Calu3 (cell line): Measurements from ENCODE around the gene LRP5. TPM values are rescaled to one million over a fixed set of nuclear protein-coding genes. Genes with fewer than 3 reads are reported as not detected.

Experiments
- BruUV-seq: library from RNA; stranded (reverse); fragments of 400-500 nt; replicated peaks from 2 replicates; lab custom pipeline; 2021; lab: Mats Ljungman, UMichigan
- CTCF ChIA-PET: fragments of 300-600 bp; sonication (Branson Sonifier 250); formaldehyde crosslinking; loops from one replicate; lab custom pipeline; 2022; ENCODE audit warnings: antibody characterized with exemption; lab: Charles Lee
- DNase-seq: peaks from one replicate; pipeline ENCODE4 v3.0.0; 2022
- H3K27ac Mint-ChIP-seq: one replicate; pipeline ENCODE4 v1.8.0; 2022; ENCODE audit warnings: mixed read lengths; ENCODE audit not compliant: unreplicated experiment
- H3K27me3 Mint-ChIP-seq: one replicate; pipeline ENCODE4 v1.8.0; 2022; ENCODE audit warnings: mixed read lengths; ENCODE audit not compliant: unreplicated experiment
- H3K36me3 Mint-ChIP-seq: one replicate; pipeline ENCODE4 v1.8.0; 2022; ENCODE audit warnings: mild to moderate bottlenecking, moderate library complexity, mixed read lengths; ENCODE audit not compliant: insufficient read depth, unreplicated experiment
- H3K4me1 Mint-ChIP-seq: one replicate; pipeline ENCODE4 v1.8.0; 2022; ENCODE audit warnings: mild to moderate bottlenecking, low read depth, mixed read lengths; ENCODE audit not compliant: unreplicated experiment
- H3K4me3 Mint-ChIP-seq: one replicate; pipeline ENCODE4 v1.8.0; 2022; ENCODE audit warnings: mild to moderate bottlenecking, low read depth, moderate library complexity, mixed read lengths; ENCODE audit not compliant: unreplicated experiment
- H3K9me3 Mint-ChIP-seq: one replicate; pipeline ENCODE4 v1.8.0; 2022; ENCODE audit warnings: low read depth, mixed read lengths; ENCODE audit not compliant: unreplicated experiment
- CTCF ChIP-seq: fragments of 200-600 bp; IDR thresholded peaks from one replicate; pipeline ENCODE4 v1.8.0; 2022; ENCODE audit warnings: antibody characterized with exemption; ENCODE audit not compliant: unreplicated experiment
- intact Hi-C: fragments of 100-400 bp; cut with micrococcal nuclease; formaldehyde crosslinking; loops from one replicate; pipeline ENCODE4 v1.10.0; 2022; ENCODE audit not compliant: unreplicated experiment
- total RNA-seq: library from RNA; stranded (reverse); gene quantifications from 2 replicates; pipeline ENCODE4 v1.2.3, GENCODE V29; 2022

The LRP5 gene
- total RNA-seq, 1 experiment from 2014 or later, result 82.0 TPM

- Mint-ChIP-seq H3K27me3 (no peaks in the 10 kb centered on the region), H3K27ac (no peak overlapping the region), H3K4me3 (no peak overlapping the region), H3K4me1 (peaks cover 32% of the 10 kb centered on the region), H3K36me3 (peaks cover 13% of the 10 kb centered on the region), H3K9me3 (no peaks in the 10 kb centered on the region)
- DNase-seq, result no peak
- intact Hi-C loops, result no loop called here
- CTCF ChIA-PET, result no interaction called here
- no TSS peak for BruUV-seq
- no peak for TF ChIP-seq CTCF
These were observed 33.5 kb downstream of the LRP5 start for GRCh38 chr11:68345776-68346461.

GRCh38 chr11:68346462-68346790, 34.0 kb downstream of the LRP5 start:
- no peak for DNase-seq
- peaks cover 28% of the 10 kb centered on the region for H3K4me1 Mint-ChIP-seq
- H3K27me3 Mint-ChIP-seq, result no peaks in the 10 kb centered on the region
- CTCF ChIA-PET, result no interaction called here
- TF ChIP-seq CTCF, result no peak
- H3K27ac Mint-ChIP-seq, result no peak overlapping the region
- no peak overlapping the region for H3K4me3 Mint-ChIP-seq
- H3K36me3 Mint-ChIP-seq, result peaks cover 13% of the 10 kb centered on the region
- H3K9me3 Mint-ChIP-seq, result no peaks in the 10 kb centered on the region
- BruUV-seq, result no TSS peak
- intact Hi-C loops, result no loop called here

- no peak for TF ChIP-seq CTCF
- Mint-ChIP-seq H3K4me1 (peaks cover 28% of the 10 kb centered on the region), H3K27me3 (no peaks in the 10 kb centered on the region), H3K27ac (no peak overlapping the region), H3K36me3 (peaks cover 19% of the 10 kb centered on the region), H3K4me3 (no peak overlapping the region), H3K9me3 (no peaks in the 10 kb centered on the region)
- CTCF ChIA-PET, result no interaction called here
- BruUV-seq, result no TSS peak
- DNase-seq, result no peak
- intact Hi-C loops, result no loop called here
These were observed 35.0 kb downstream of the LRP5 start for GRCh38 chr11:68347345-68347744.

- BruUV-seq, result no TSS peak
- Mint-ChIP-seq H3K27me3 (no peaks in the 10 kb centered on the region), H3K9me3 (no peaks in the 10 kb centered on the region), H3K36me3 (peaks cover 19% of the 10 kb centered on the region), H3K4me3 (no peak overlapping the region), H3K27ac (no peak overlapping the region), H3K4me1 (peaks cover 28% of the 10 kb centered on the region)
- no peak for DNase-seq
- no peak for TF ChIP-seq CTCF
- intact Hi-C loops, result no loop called here
- CTCF ChIA-PET, result no interaction called here
These were observed 35.5 kb downstream of the LRP5 start for GRCh38 chr11:68347841-68348240.
